SK-N-SH (cell line): Measurements from ENCODE around the gene ZNF726.

ENCODE experiments used
- CHD2 ChIP-seq: fragments of 150-350 bp; IDR thresholded peaks from 2 replicates; pipeline ENCODE4 v1.6.1; 2018; ENCODE audit warnings: low read length; ENCODE audit not compliant: partially characterized antibody
- CTCF ChIP-seq: fragments of 200-600 bp; sonication (generic); IDR thresholded peaks from 2 replicates; pipeline ENCODE4 v1.6.1; 2017; ENCODE audit warnings: antibody characterized with exemption, mild to moderate bottlenecking, moderate library complexity
- GABPA ChIP-seq: IDR thresholded peaks from 2 replicates; pipeline ENCODE4 v1.4.0; 2012; ENCODE audit warnings: low read depth, mild to moderate bottlenecking
- JUND ChIP-seq: IDR thresholded peaks from 2 replicates; pipeline ENCODE4 v1.4.0; 2012
- SMC3 ChIP-seq: IDR thresholded peaks from 2 replicates; pipeline ENCODE4 v1.6.1; 2012; ENCODE audit warnings: low read depth, low read length, improper control_type of control experiment
- USF1 ChIP-seq: IDR thresholded peaks from 2 replicates; pipeline ENCODE4 v1.4.0; 2012; ENCODE audit warnings: low read depth, borderline replicate concordance
- YY1 ChIP-seq: IDR thresholded peaks from 2 replicates; pipeline ENCODE4 v1.4.0; 2012; ENCODE audit warnings: low read depth, mild to moderate bottlenecking

- TF ChIP-seq CTCF (no peak), CHD2 (no peak), JUND (no peak), USF1 (no peak), YY1 (no peak), GABPA (no peak), SMC3 (no peak)
These were observed 66.1 kb downstream of the ZNF726 start for GRCh38 chr19:23980805-23981204.
